GM23248 (cell line): Measurements from ENCODE around the gene SLX4IP.
"Not testable (repeated sequence)": the region's sequence is repeated elsewhere in the genome, so short reads cannot be mapped to it uniquely, and the experiment has no call there.

ENCODE experiments used
- EZH2 ChIP-seq: fragments of 200-600 bp; sonication (generic); IDR thresholded peaks from 2 replicates; pipeline ENCODE4 v1.6.1; 2018; ENCODE audit warnings: antibody characterized with exemption, mild to moderate bottlenecking; ENCODE audit not compliant: insufficient read depth, poor library complexity, severe bottlenecking
- EZH2phosphoT487 ChIP-seq: fragments of 200-600 bp; sonication (generic); IDR thresholded peaks from 2 replicates; pipeline ENCODE4 v1.6.1; 2018; ENCODE audit warnings: antibody characterized with exemption, moderate library complexity, mild to moderate bottlenecking, low read depth; ENCODE audit not compliant: insufficient read depth

- not testable (repeated sequence) for TF ChIP-seq EZH2, EZH2phosphoT487
Measured at GRCh38 chr20:10394752-10395151, 40.4 kb upstream of the SLX4IP start.
